Measurements from ENCODE around the gene GNB3.
"Not testable (repeated sequence)": the region's sequence is repeated elsewhere in the genome, so short reads cannot be mapped to it uniquely, and the experiment has no call there.

GRCh38 chr12:6886206-6886999 is 45.7 kb downstream of the GNB3 start:
- not testable (repeated sequence) for TF ChIP-seq CTCF (IDR thresholded peaks at IDR 0.05; ENCODE audit: low read length); EZH2 (optimal IDR thresholded peaks at IDR 0.05; ENCODE audit: low read depth, low read length)
